Neural progenitor cell (in vitro differentiated cells): ENCODE results near the gene KDM4B.

ENCODE experiments used
- EZH2 ChIP-seq: fragments of 200-600 bp; sonication (generic); IDR thresholded peaks from 2 replicates; pipeline ENCODE4 v1.6.1; 2017; ENCODE audit warnings: antibody characterized with exemption, mild to moderate bottlenecking, moderate library complexity
- EZH2phosphoT487 ChIP-seq: fragments of 200-600 bp; sonication (generic); IDR thresholded peaks from 2 replicates; pipeline ENCODE4 v1.6.1; 2017; ENCODE audit warnings: antibody characterized with exemption
- TF ChIP-seq, protein P1 (sequence below): fragments of 200-600 bp; sonication (generic); IDR thresholded peaks from 2 replicates; pipeline ENCODE4 v1.5.1; 2017; ENCODE audit warnings: antibody characterized with exemption, mild to moderate bottlenecking

DNA sequence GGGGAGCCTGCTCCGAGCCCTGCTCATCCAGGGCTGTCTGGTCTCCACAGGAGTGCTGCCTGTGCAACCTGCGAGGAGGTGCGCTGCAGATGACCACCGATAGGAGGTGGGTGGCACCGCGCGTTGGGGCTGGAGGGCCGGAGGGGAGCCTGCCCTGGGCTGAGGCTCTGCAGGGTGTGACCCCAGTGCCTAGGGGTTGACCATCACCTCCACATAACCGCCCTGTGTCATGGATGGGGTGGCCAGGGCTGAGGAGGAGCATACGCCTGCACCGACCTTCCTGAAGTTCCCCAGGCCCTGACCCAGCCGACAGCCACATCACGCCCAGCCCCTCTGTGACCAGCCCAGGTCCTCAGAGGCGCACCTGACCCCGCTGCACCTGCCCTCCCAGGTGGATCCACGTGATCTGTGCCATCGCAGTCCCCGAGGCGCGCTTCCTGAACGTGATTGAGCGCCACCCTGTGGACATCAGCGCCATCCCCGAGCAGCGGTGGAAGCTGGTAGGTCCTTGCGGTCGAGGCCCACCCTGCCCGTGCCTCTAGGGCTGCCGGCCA is 168.7 kb downstream of the KDM4B start:
- TF ChIP-seq, protein P1, sequence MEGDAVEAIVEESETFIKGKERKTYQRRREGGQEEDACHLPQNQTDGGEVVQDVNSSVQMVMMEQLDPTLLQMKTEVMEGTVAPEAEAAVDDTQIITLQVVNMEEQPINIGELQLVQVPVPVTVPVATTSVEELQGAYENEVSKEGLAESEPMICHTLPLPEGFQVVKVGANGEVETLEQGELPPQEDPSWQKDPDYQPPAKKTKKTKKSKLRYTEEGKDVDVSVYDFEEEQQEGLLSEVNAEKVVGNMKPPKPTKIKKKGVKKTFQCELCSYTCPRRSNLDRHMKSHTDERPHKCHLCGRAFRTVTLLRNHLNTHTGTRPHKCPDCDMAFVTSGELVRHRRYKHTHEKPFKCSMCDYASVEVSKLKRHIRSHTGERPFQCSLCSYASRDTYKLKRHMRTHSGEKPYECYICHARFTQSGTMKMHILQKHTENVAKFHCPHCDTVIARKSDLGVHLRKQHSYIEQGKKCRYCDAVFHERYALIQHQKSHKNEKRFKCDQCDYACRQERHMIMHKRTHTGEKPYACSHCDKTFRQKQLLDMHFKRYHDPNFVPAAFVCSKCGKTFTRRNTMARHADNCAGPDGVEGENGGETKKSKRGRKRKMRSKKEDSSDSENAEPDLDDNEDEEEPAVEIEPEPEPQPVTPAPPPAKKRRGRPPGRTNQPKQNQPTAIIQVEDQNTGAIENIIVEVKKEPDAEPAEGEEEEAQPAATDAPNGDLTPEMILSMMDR = peak; percentile 72
- TF ChIP-seq EZH2 (no peak), EZH2phosphoT487 (no peak)
